Spinal cord (tissue), 10 donors: ENCODE results near the gene EPHB1. TPM values are rescaled to one million over a fixed set of nuclear protein-coding genes. Genes with fewer than 3 reads are reported as not detected.

ENCODE experiments used
- DNase-seq, 6 donors: peaks; one replicate each; pipeline versions ENCODE4 v3.0.0 to v3.0.0-alpha.2; 2013 to 2015; ENCODE audit warnings: low spot score in 6 of 6, low read depth in 4 of 6
- H3K27ac ChIP-seq: one replicate; pipeline ENCODE4 v1.5.1; 2013; ENCODE audit warnings: low read depth, low read length, control low read depth
- H3K27me3 ChIP-seq: one replicate; pipeline ENCODE4 v1.6.1; 2013; ENCODE audit warnings: low read length; ENCODE audit not compliant: control insufficient read depth, insufficient read depth
- H3K36me3 ChIP-seq: one replicate; pipeline ENCODE4 v1.6.1; 2013; ENCODE audit warnings: low read length; ENCODE audit not compliant: control insufficient read depth, insufficient read depth
- H3K4me1 ChIP-seq: one replicate; pipeline ENCODE4 v1.6.1; 2013; ENCODE audit warnings: low read length; ENCODE audit not compliant: control insufficient read depth, insufficient read depth
- H3K4me3 ChIP-seq: one replicate; pipeline ENCODE4 v1.5.1; 2013; ENCODE audit warnings: low read depth, low read length, control low read depth
- H3K9me3 ChIP-seq: one replicate; pipeline ENCODE4 v1.6.1; 2013; ENCODE audit warnings: low read length; ENCODE audit not compliant: control insufficient read depth, insufficient read depth
- WGBS: methylation state at CpG from one replicate; pipeline ENCODE4 v1.1.5; 2013; ENCODE audit warnings: missing lambda C conversion rate; ENCODE audit not compliant: insufficient coverage; 5-methylcytosine and 5-hydroxymethylcytosine counted together
- polyA plus RNA-seq, 2 donors: library from polyadenylated mRNA; unstranded; fragments of 120-200 nt; gene quantifications; one replicate each; pipeline ENCODE4 v1.2.1, GENCODE V29; 2013; ENCODE audit not compliant: insufficient read length in 2 of 2
- total RNA-seq, 2 donors: library from RNA; depleted of rRNA in 1 of 2; stranded (reverse); fragments of 120-200 nt in 1 of 2; fragments of >200 nt in 1 of 2; gene quantifications; one replicate each; pipeline versions ENCODE4 v1.2.3 to v1.2.4, GENCODE V29; 2013 to 2014
- donor health status: healthy.

Gene EPHB1
- total and polyA plus RNA-seq, 4 donors, result 10.0 to 47.6 (median 22.8) TPM

DNA sequence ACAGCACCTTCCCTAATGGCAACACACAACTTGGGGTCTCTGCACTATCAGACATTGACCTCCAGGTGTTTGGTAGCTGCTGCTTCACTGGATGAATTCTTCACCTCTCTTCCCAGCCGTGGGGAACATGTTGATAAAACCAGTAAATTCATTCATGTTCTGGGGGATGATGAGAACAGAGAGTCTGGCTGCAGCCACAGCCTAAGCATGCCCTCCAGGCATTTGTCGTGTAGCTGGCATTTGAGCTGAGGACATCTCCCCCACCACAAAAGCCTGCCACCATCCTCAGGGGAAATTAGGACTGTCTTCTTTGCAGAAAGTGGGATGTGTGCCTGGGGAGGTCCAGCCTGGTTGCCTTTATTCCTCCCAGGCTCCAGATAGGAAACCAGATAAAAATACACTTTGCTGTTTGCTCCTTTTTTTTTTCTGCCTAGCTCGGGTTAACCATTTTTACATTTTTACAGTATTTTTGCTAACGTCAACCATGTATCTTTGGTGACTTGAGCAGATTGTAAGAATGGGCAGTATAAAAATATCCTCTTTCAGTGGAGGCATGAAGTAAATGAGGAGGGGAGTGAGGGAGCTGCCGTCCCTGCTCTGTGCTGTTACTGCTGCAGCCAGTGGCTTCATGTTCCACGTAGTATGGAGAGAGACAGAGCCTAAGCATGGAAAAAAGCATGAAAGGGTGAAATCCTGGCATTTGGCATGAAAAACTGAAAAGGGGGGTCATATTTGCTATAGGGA lies 444.0 kb downstream of the EPHB1 start:
- Histone ChIP-seq H3K9me3 (no peaks in the 10 kb centered on the region), H3K4me1 (peaks cover 16% of the 10 kb centered on the region), H3K36me3 (no peaks in the 10 kb centered on the region), H3K4me3 (no peak overlapping the region), H3K27ac (no peak overlapping the region), H3K27me3 (no peaks in the 10 kb centered on the region)
- DNase-seq, result peak in 3 of 6 donors; percentile 3 to 61 (median 59)
- 34% methylated on average over 2 of the region's 6 CpGs for WGBS

DNA sequence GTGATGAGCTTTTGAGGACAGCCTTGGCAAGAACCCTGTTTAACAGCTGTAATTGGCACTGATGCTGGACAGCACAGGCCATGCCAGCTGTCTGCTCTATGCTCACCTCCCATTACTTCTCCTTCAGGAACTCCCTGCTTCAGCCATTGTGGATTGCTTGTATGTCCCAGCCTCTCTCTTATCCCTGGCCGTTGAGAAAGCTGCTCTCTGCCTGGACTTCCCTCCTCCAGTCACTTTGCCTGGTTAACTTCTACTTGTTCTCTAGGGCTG lies 444.5 kb downstream of the EPHB1 start:
- no CpG with 5 or more reads among the region's 1 CpG for WGBS
- no peak for DNase-seq
- Histone ChIP-seq H3K27me3 (no peaks in the 10 kb centered on the region), H3K4me1 (peaks cover 16% of the 10 kb centered on the region), H3K9me3 (no peaks in the 10 kb centered on the region), H3K36me3 (no peaks in the 10 kb centered on the region), H3K27ac (no peak overlapping the region), H3K4me3 (no peak overlapping the region)

DNA sequence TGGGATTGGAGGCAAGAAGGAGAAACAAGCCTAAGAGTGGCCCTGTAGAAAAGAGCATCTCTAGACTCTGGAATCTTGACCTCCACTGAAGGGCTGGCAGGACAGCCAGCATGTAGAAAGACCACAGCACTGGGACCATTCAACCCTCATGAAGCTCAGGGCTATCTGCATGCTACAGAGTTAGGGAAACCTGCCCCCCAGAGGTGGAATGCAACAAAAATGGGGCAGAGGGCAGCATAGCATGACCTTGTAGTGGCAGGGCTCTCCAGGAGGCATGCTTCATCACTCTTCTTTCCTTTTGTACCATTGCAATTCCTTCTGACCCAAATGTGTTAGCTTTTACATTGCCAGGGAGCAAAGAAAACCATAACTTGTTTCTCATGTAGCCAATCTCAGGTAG lies 445.4 kb downstream of the EPHB1 start:
- Histone ChIP-seq H3K4me3 (no peak overlapping the region), H3K9me3 (no peaks in the 10 kb centered on the region), H3K27ac (no peak overlapping the region), H3K36me3 (no peaks in the 10 kb centered on the region), H3K27me3 (no peaks in the 10 kb centered on the region), H3K4me1 (peaks cover 16% of the 10 kb centered on the region)
- DNase-seq, result no peak

GRCh38 chr3:135242285-135242684 lies 447.2 kb downstream of the EPHB1 start:
- 92% methylated on average over 2 of the region's 2 CpGs for WGBS
- Histone ChIP-seq H3K4me1 (peaks cover 16% of the 10 kb centered on the region), H3K4me3 (no peak overlapping the region), H3K27me3 (no peaks in the 10 kb centered on the region), H3K36me3 (no peaks in the 10 kb centered on the region), H3K27ac (no peak overlapping the region), H3K9me3 (no peaks in the 10 kb centered on the region)
- DNase-seq, result no peak

- Histone ChIP-seq H3K27me3 (no peaks in the 10 kb centered on the region), H3K27ac (no peak overlapping the region), H3K36me3 (no peaks in the 10 kb centered on the region), H3K4me1 (peaks cover 4% of the 10 kb centered on the region), H3K4me3 (no peak overlapping the region), H3K9me3 (no peaks in the 10 kb centered on the region)
- no peak for DNase-seq
- WGBS, result 66% methylated on average over 2 of the region's 3 CpGs
Measured at GRCh38 chr3:135243616-135244015, 448.6 kb downstream of the EPHB1 start.

- no peak for DNase-seq
- 88% methylated on average over 1 of the region's 1 CpG for WGBS
- Histone ChIP-seq H3K4me3 (no peak overlapping the region), H3K27ac (no peak overlapping the region), H3K4me1 (no peaks in the 10 kb centered on the region), H3K27me3 (no peaks in the 10 kb centered on the region), H3K9me3 (no peaks in the 10 kb centered on the region), H3K36me3 (no peaks in the 10 kb centered on the region)
Measured at GRCh38 chr3:135246027-135246426, 451.0 kb downstream of the EPHB1 start.

DNA sequence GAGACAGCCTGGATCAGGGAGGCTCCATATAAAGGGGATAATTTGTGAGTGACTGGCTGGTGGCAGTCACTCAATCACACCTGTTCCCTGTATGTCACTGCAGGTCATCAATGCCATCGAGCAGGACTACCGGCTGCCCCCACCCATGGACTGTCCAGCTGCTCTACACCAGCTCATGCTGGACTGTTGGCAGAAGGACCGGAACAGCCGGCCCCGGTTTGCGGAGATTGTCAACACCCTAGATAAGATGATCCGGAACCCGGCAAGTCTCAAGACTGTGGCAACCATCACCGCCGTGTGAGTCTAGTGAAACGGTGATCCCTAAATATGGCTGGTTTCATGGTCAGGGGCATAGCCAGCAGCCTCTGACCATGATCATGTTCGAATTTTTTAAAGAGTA lies 453.2 kb downstream of the EPHB1 start:
- Histone ChIP-seq H3K36me3 (no peaks in the 10 kb centered on the region), H3K9me3 (no peaks in the 10 kb centered on the region), H3K27me3 (no peaks in the 10 kb centered on the region), H3K4me3 (no peak overlapping the region), H3K27ac (no peak overlapping the region), H3K4me1 (no peaks in the 10 kb centered on the region)
- DNase-seq, result no peak
- 93% methylated on average over 12 of the region's 12 CpGs for WGBS

DNA sequence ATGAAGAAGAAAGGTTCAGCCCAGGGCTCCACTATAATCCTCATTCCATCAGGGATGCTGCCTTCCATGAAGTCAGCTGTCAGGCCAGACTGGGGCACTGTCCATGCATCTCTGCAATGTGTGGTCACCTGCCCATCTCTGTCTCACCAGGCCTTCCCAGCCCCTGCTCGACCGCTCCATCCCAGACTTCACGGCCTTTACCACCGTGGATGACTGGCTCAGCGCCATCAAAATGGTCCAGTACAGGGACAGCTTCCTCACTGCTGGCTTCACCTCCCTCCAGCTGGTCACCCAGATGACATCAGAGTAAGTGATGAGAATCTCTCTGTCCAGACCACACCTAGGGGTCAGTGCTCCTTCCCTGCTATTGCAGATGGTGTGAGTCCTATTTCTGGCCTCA lies 454.1 kb downstream of the EPHB1 start:
- no peaks in the 10 kb centered on the region for H3K36me3 ChIP-seq
- H3K9me3 ChIP-seq, result no peaks in the 10 kb centered on the region
- WGBS, result 96% methylated on average over 5 of the region's 5 CpGs
- no peak for DNase-seq
- no peaks in the 10 kb centered on the region for H3K4me1 ChIP-seq
- no peak overlapping the region for H3K4me3 ChIP-seq
- H3K27ac ChIP-seq, result no peak overlapping the region
- H3K27me3 ChIP-seq, result no peaks in the 10 kb centered on the region

- WGBS, result 95% methylated on average over 2 of the region's 3 CpGs
- no peaks in the 10 kb centered on the region for H3K27me3 ChIP-seq
- no peaks in the 10 kb centered on the region for H3K4me1 ChIP-seq
- H3K36me3 ChIP-seq, result no peaks in the 10 kb centered on the region
- DNase-seq, result no peak
- no peak overlapping the region for H3K4me3 ChIP-seq
- no peaks in the 10 kb centered on the region for H3K9me3 ChIP-seq
- H3K27ac ChIP-seq, result no peak overlapping the region
Measured at GRCh38 chr3:135258916-135259315, 463.9 kb downstream of the EPHB1 start.

- Histone ChIP-seq H3K4me3 (no peak overlapping the region), H3K4me1 (no peaks in the 10 kb centered on the region), H3K36me3 (no peaks in the 10 kb centered on the region), H3K9me3 (no peaks in the 10 kb centered on the region), H3K27ac (no peak overlapping the region), H3K27me3 (no peaks in the 10 kb centered on the region)
- WGBS, result no CpG with 5 or more reads among the region's 2 CpGs
- no peak for DNase-seq
Measured at GRCh38 chr3:135260025-135260424, 465.0 kb downstream of the EPHB1 start.
